Retinal pigment epithelial cell (primary cell): ENCODE data around the gene CD320.

Experiments used
- DNase-seq: peaks from one replicate; pipeline ENCODE4 v3.0.0-alpha.2; 2010; ENCODE audit warnings: low read depth
- H3K4me3 ChIP-seq: 2 replicates; pipeline ENCODE4 v1.5.1; 2011; ENCODE audit warnings: mild to moderate bottlenecking, low read length, control low read depth, moderate library complexity
- CTCF ChIP-seq: conservative IDR thresholded peaks from 2 replicates; pipeline ENCODE4 v1.5.1; 2011; ENCODE audit warnings: low read depth, low read length, control low read depth, inconsistent platforms

The CD320 gene

GRCh38 chr19:8254286-8255001 lies 53.7 kb downstream of the CD320 start:
- no peak for TF ChIP-seq CTCF
- H3K4me3 ChIP-seq = no peak overlapping the region
- DNase-seq = no peak

DNA sequence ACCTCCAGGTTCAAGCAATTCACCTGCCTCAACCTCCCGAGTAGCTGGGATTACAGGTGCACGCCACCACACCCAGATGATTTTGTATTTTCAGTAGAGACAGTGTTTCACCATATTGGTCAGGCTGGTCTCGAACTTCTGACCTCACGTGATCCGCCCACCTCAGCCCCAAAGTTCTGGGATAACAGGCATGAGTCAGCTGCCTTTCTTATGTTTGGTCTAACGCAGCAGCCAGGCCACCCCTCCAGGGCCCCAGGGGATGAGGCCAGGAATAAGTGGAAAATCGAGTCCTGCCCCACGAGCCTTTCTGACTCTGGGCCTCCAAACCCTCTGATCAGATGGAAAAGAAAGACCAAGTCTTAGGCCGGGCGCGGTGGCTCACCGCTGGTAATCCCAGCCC lies 54.5 kb downstream of the CD320 start:
- H3K4me3 ChIP-seq = no peak overlapping the region
- DNase-seq = no peak
- no peak for TF ChIP-seq CTCF

- no peak overlapping the region for H3K4me3 ChIP-seq
- TF ChIP-seq CTCF = peak; percentile 86
- DNase-seq = peak; percentile 26
These were observed 55.1 kb downstream of the CD320 start for GRCh38 chr19:8252922-8253589.
